SK-N-SH (cell line): ENCODE results near the gene ABHD1. TPM values are rescaled to one million over a fixed set of nuclear protein-coding genes. Genes with fewer than 3 reads are reported as not detected.
A peak's percentile ranks its signal among the peaks of the same experiment; 100 is the strongest.

ENCODE experiments used
- CTCF ChIA-PET: fragments of 300-600, 350-600 bp; formaldehyde crosslinking; extraction: SDS; loops from one replicate; lab custom pipeline; 2021; lab: Yijun Ruan, JAX
- POLR2A ChIA-PET: fragments of 350-600 bp; sonication (Branson Sonifier 250); formaldehyde crosslinking; extraction: SDS; loops from one replicate; lab custom pipeline; 2020; ENCODE audit warnings: antibody characterized with exemption, inconsistent platforms; lab: Yijun Ruan, JAX
- DNase-seq: peaks from one replicate; pipeline ENCODE4 v3.0.0; 2012
- H2AFZ ChIP-seq: fragments of 200-600 bp; sonication (generic); 2 replicates; pipeline ENCODE4 v1.8.1; 2016; ENCODE audit warnings: antibody characterized with exemption, mild to moderate bottlenecking, low read depth
- H3F3A ChIP-seq: fragments of 200-600 bp; sonication (generic); replicated peaks from 2 replicates; pipeline ENCODE3; 2016; ENCODE audit warnings: antibody characterized with exemption, mild to moderate bottlenecking; ENCODE audit not compliant: insufficient read depth
- H3K27ac ChIP-seq, 2 experiments: fragments of 200-500 bp in 1 of 2; fragments of 200-600 bp in 1 of 2; sonication (Bioruptor generic) in 1 of 2; sonication (generic), shearing (Covaris generic) in 1 of 2; 2 replicates each; pipeline versions ENCODE4 v1.5.1 to v1.6.1; 2014 to 2016; ENCODE audit warnings: low read depth in 2 of 2, inconsistent platforms in 1 of 2, low read length in 1 of 2, mild to moderate bottlenecking in 1 of 2, mixed read lengths in 1 of 2
- H3K27me3 ChIP-seq: fragments of 200-600 bp; sonication (generic), shearing (Covaris generic); 2 replicates; pipeline ENCODE4 v1.6.1; 2016; ENCODE audit warnings: mixed run types; ENCODE audit not compliant: insufficient read depth
- H3K36me3 ChIP-seq, 2 experiments: fragments of 200-500 bp in 1 of 2; fragments of 200-600 bp in 1 of 2; sonication (Bioruptor generic) in 1 of 2; sonication (generic) in 1 of 2; replicated peaks in 1 of 2; 2 replicates each; pipeline versions ENCODE3 to v1.5.1; 2014 to 2016; ENCODE audit warnings: low read length in 1 of 2, mild to moderate bottlenecking in 1 of 2; ENCODE audit not compliant: insufficient read depth in 2 of 2, control insufficient read depth in 1 of 2
- H3K4me1 ChIP-seq, 2 experiments: fragments of 200-500 bp in 1 of 2; fragments of 200-600 bp in 1 of 2; sonication (Bioruptor generic) in 1 of 2; sonication (generic), shearing (Covaris generic) in 1 of 2; 2 replicates each; pipeline versions ENCODE4 v1.5.1 to v1.6.1; 2014 to 2016; ENCODE audit warnings: low read depth in 1 of 2, low read length in 1 of 2, mixed run types in 1 of 2; ENCODE audit not compliant: insufficient read depth in 2 of 2, control insufficient read depth in 1 of 2
- H3K4me2 ChIP-seq: fragments of 200-600 bp; sonication (generic), shearing (Covaris generic); 2 replicates; pipeline ENCODE4 v1.6.1; 2017; ENCODE audit warnings: mixed run types
- H3K4me3 ChIP-seq, 2 experiments: fragments of 200-500 bp in 1 of 2; fragments of 200-600 bp in 1 of 2; sonication (Bioruptor generic) in 1 of 2; sonication (generic), shearing (Covaris generic) in 1 of 2; 2 replicates each; pipeline versions ENCODE4 v1.5.1 to v1.8.1; 2014 to 2016; ENCODE audit warnings: low read depth in 2 of 2, inconsistent platforms in 1 of 2, low read length in 1 of 2, mild to moderate bottlenecking in 1 of 2, mixed read lengths in 1 of 2, moderate library complexity in 1 of 2
- H3K79me2 ChIP-seq: fragments of 200-600 bp; sonication (generic); 2 replicates; pipeline ENCODE4 v1.8.1; 2017; ENCODE audit warnings: mild to moderate bottlenecking; ENCODE audit not compliant: insufficient read depth
- H3K9ac ChIP-seq: fragments of 200-600 bp; sonication (generic); 2 replicates; pipeline ENCODE4 v1.6.1; 2017; ENCODE audit warnings: mixed run types
- H3K9me2 ChIP-seq: fragments of 200-600 bp; sonication (generic); 2 replicates; pipeline ENCODE4 v1.6.1; 2017; ENCODE audit warnings: mixed run types
- H3K9me3 ChIP-seq: fragments of 200-600 bp; sonication (generic); 2 replicates; pipeline ENCODE4 v1.6.1; 2017; ENCODE audit warnings: mixed run types, mild to moderate bottlenecking, moderate library complexity
- H4K20me1 ChIP-seq: fragments of 200-600 bp; sonication (generic); 2 replicates; pipeline ENCODE4 v1.6.1; 2017; ENCODE audit warnings: mild to moderate bottlenecking, mixed run types; ENCODE audit not compliant: insufficient read depth
- CHD2 ChIP-seq: fragments of 150-350 bp; IDR thresholded peaks from 2 replicates; pipeline ENCODE4 v1.6.1; 2018; ENCODE audit warnings: low read length; ENCODE audit not compliant: partially characterized antibody
- EZH2phosphoT487 ChIP-seq: fragments of 200-600 bp; sonication (generic); IDR thresholded peaks from 2 replicates; pipeline ENCODE4 v1.6.1; 2017; ENCODE audit warnings: low read depth, mixed run types, mild to moderate bottlenecking, antibody characterized with exemption, moderate library complexity, borderline replicate concordance
- FOSL2 ChIP-seq: IDR thresholded peaks from 2 replicates; pipeline ENCODE4 v1.4.0; 2012; ENCODE audit warnings: low read depth, mild to moderate bottlenecking, moderate library complexity, borderline replicate concordance
- FOXM1 ChIP-seq: IDR thresholded peaks from 2 replicates; pipeline ENCODE4 v1.4.0; 2012; ENCODE audit warnings: low read depth, mild to moderate bottlenecking
- JUND ChIP-seq: IDR thresholded peaks from 2 replicates; pipeline ENCODE4 v1.4.0; 2012
- MEF2A ChIP-seq: IDR thresholded peaks from 2 replicates; pipeline ENCODE4 v1.4.0; 2012; ENCODE audit warnings: low read depth, borderline replicate concordance
- MXI1 ChIP-seq: IDR thresholded peaks from 2 replicates; pipeline ENCODE4 v1.6.1; 2012; ENCODE audit warnings: mild to moderate bottlenecking, low read depth, low read length, improper control_type of control experiment
- POLR2AphosphoS5 ChIP-seq: IDR thresholded peaks from 2 replicates; pipeline ENCODE4 v1.6.1; 2012; ENCODE audit warnings: low read depth, low read length
- RXRA ChIP-seq: IDR thresholded peaks from 2 replicates; pipeline ENCODE4 v1.4.0; 2012; ENCODE audit warnings: low read depth, mild to moderate bottlenecking, borderline replicate concordance
- TEAD4 ChIP-seq: IDR thresholded peaks from 2 replicates; pipeline ENCODE4 v1.4.0; 2012; ENCODE audit warnings: mild to moderate bottlenecking, borderline replicate concordance; ENCODE audit not compliant: insufficient read depth
- WGBS: methylation state at CpG from one replicate; pipeline ENCODE4 v1.1.6; 2017; ENCODE audit warnings: low lambda C conversion rate; 5-methylcytosine and 5-hydroxymethylcytosine counted together
- polyA plus RNA-seq, 3 experiments: library from polyadenylated mRNA; depleted of rRNA; stranded (reverse); fragments of >200 nt; gene quantifications; 2 replicates each; pipeline ENCODE4 v1.2.3, GENCODE V29; 2012

The ABHD1 gene
- polyA plus RNA-seq, 1 of the 3 experiments (the other 2 are of a cell fraction): 3.3 TPM

- WGBS: 87% methylated on average over 9 of the region's 11 CpGs
- Histone ChIP-seq H3K9me2 (no peaks in the 10 kb centered on the region), H2AFZ (no peak overlapping the region), H3K9me3 (no peaks in the 10 kb centered on the region), H3K4me1 (peaks cover 7 to 14% of the 10 kb centered on the region in 2 experiments; a peak in 3 of 4 replicates), H3K4me3 (no peak overlapping the region), H3K79me2 (peaks cover 21% of the 10 kb centered on the region), H3K27me3 (no peaks in the 10 kb centered on the region), H3K4me2 (no peak overlapping the region), H3K9ac (no peak overlapping the region), H3F3A (no peaks in the 10 kb centered on the region), H4K20me1 (peaks cover 9% of the 10 kb centered on the region; the same call in 1 of the 2 replicates), H3K27ac (no peak overlapping the region), H3K36me3 (peaks cover 9 to 32% of the 10 kb centered on the region in 2 experiments)
- POLR2A ChIA-PET: no interaction called here
- CTCF ChIA-PET: interaction anchor here (1.0 to 6.3 kb wide), 6 partner anchors 8 to 172 kb away, joined by 3 to 43 read pairs (median 18); partner anchors contain the start of gene ABHD1
- no peak for TF ChIP-seq FOXM1
- no peak for TF ChIP-seq CHD2
- no peak for TF ChIP-seq FOSL2
- TF ChIP-seq POLR2AphosphoS5: no peak
- no peak for TF ChIP-seq MEF2A
- no peak for TF ChIP-seq TEAD4
- TF ChIP-seq EZH2phosphoT487: no peak
- TF ChIP-seq RXRA: no peak
- TF ChIP-seq JUND: no peak
- DNase-seq: no peak
These were observed 7.8 kb downstream of the ABHD1 start for GRCh38 chr2:27131429-27131828.

GRCh38 chr2:27133195-27133875, 9.7 kb downstream of the ABHD1 start:
- Histone ChIP-seq H3K79me2 (peaks cover 21% of the 10 kb centered on the region), H3K36me3 (peaks cover 9 to 32% of the 10 kb centered on the region in 2 experiments), H3K27ac (no peak overlapping the region; a peak in 1 of 4 replicates), H3K9me3 (no peaks in the 10 kb centered on the region), H3K4me3 (peak overlapping the region; percentile 94 to 97), H4K20me1 (peaks cover 9% of the 10 kb centered on the region; the same call in 1 of the 2 replicates), H3K27me3 (no peaks in the 10 kb centered on the region), H3F3A (no peaks in the 10 kb centered on the region), H2AFZ (no peak overlapping the region), H3K9ac (peak overlapping the region; percentile 83), H3K4me1 (peaks cover 7 to 14% of the 10 kb centered on the region in 2 experiments; a peak in 3 of 4 replicates), H3K4me2 (peak overlapping the region; percentile 91), H3K9me2 (no peaks in the 10 kb centered on the region)
- 49% methylated on average over 14 of the region's 14 CpGs for WGBS
- no peak for TF ChIP-seq MXI1
- ChIA-PET CTCF (interaction anchor here (0.8 to 6.3 kb wide), 23 partner anchors 9 to 174 kb away, joined by 3 to 43 read pairs (median 4); partner anchors contain the start of genes ABHD1, CGREF1, EMILIN1 and TCF23), POLR2A (interaction anchor here (0.8 to 2.6 kb wide), 6 partner anchors 10 to 58 kb away, joined by 3 to 18 read pairs (median 4); partner anchors contain the start of genes ABHD1, CGREF1 and KHK)
- peak; percentile 55 for DNase-seq
